Esophagus squamous epithelium (tissue), 4 donors: Measurements from ENCODE around the gene SEC14L1.
"Not testable (repeated sequence)": the region's sequence is repeated elsewhere in the genome, so short reads cannot be mapped to it uniquely, and the experiment has no call there.

ENCODE experiments used
- POLR2A ChIP-seq, 4 donors: fragments of 450-650 bp; IDR thresholded peaks; one replicate each; pipeline ENCODE4 v1.6.1; 2017; ENCODE audit warnings: antibody characterized with exemption in 4 of 4, mild to moderate bottlenecking in 4 of 4, moderate library complexity in 3 of 4
- TF ChIP-seq, protein P1 (sequence below), 6 experiments: fragments of 450-650 bp in 4 of 6; fragments of 200-600 bp in 2 of 6; sonication (generic) in 2 of 6; IDR thresholded peaks; one replicate each; pipeline ENCODE4 v1.5.1; 2016 to 2019; ENCODE audit warnings: antibody characterized with exemption in 6 of 6, mild to moderate bottlenecking in 4 of 6, moderate library complexity in 4 of 6

- TF ChIP-seq, protein P1, sequence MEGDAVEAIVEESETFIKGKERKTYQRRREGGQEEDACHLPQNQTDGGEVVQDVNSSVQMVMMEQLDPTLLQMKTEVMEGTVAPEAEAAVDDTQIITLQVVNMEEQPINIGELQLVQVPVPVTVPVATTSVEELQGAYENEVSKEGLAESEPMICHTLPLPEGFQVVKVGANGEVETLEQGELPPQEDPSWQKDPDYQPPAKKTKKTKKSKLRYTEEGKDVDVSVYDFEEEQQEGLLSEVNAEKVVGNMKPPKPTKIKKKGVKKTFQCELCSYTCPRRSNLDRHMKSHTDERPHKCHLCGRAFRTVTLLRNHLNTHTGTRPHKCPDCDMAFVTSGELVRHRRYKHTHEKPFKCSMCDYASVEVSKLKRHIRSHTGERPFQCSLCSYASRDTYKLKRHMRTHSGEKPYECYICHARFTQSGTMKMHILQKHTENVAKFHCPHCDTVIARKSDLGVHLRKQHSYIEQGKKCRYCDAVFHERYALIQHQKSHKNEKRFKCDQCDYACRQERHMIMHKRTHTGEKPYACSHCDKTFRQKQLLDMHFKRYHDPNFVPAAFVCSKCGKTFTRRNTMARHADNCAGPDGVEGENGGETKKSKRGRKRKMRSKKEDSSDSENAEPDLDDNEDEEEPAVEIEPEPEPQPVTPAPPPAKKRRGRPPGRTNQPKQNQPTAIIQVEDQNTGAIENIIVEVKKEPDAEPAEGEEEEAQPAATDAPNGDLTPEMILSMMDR (IDR thresholded peaks at IDR 0.05): not testable (repeated sequence)
- TF ChIP-seq POLR2A (IDR thresholded peaks at IDR 0.05): not testable (repeated sequence)
These were observed 11.3 kb downstream of the SEC14L1 start for GRCh38 chr17:77152056-77152455.
